Measurements from ENCODE around the gene FAM151A.

Gene FAM151A

GRCh38 chr1:54600947-54601721 is 22.2 kb downstream of the FAM151A start:
- TF ChIP-seq CTCF (IDR thresholded peaks at IDR 0.05; ENCODE audit: low read depth, low read length) = no peak
- DNase-seq (ENCODE audit: extremely low read depth, low read depth) = no peak

GRCh38 chr1:54599211-54599823 is 24.0 kb downstream of the FAM151A start:
- DNase-seq (ENCODE audit: extremely low read depth, low read depth) = no peak
- TF ChIP-seq CTCF (IDR thresholded peaks at IDR 0.05; ENCODE audit: low read depth, low read length) = no peak

GRCh38 chr1:54597455-54598030 is 25.8 kb downstream of the FAM151A start:
- no peak for TF ChIP-seq CTCF (IDR thresholded peaks at IDR 0.05; ENCODE audit: low read depth, low read length)
- DNase-seq (ENCODE audit: extremely low read depth, low read depth) = no peak

- TF ChIP-seq CTCF (IDR thresholded peaks at IDR 0.05; ENCODE audit: low read depth, low read length) = no peak
- DNase-seq (ENCODE audit: extremely low read depth, low read depth) = no peak
Measured at GRCh38 chr1:54596756-54597155, 26.6 kb downstream of the FAM151A start.

- no peak for TF ChIP-seq CTCF (IDR thresholded peaks at IDR 0.05; ENCODE audit: low read depth, low read length)
- no peak for DNase-seq (ENCODE audit: extremely low read depth, low read depth)
Measured at GRCh38 chr1:54595956-54596498, 27.3 kb downstream of the FAM151A start.

- no peak for TF ChIP-seq CTCF (IDR thresholded peaks at IDR 0.05; ENCODE audit: low read depth, low read length)
- DNase-seq (ENCODE audit: extremely low read depth, low read depth) = no peak
Measured at GRCh38 chr1:54594463-54594862, 28.9 kb downstream of the FAM151A start.
